Stomach (tissue), 4 donors: ENCODE measurements around the gene ZNF324B.

ENCODE experiments used
- POLR2A ChIP-seq, 4 donors: fragments of 450-650 bp; IDR thresholded peaks; one replicate each; pipeline ENCODE4 v1.6.1; 2016; ENCODE audit warnings: antibody characterized with exemption in 4 of 4, control low read depth in 2 of 4, mild to moderate bottlenecking in 1 of 4, moderate library complexity in 1 of 4
- TF ChIP-seq, protein P1 (sequence below), 7 experiments: fragments of 450-650 bp in 4 of 7; fragments of 200-600 bp in 3 of 7; sonication (generic) in 3 of 7; IDR thresholded peaks; one replicate each; pipeline ENCODE4 v1.5.1; 2016 to 2019; ENCODE audit warnings: antibody characterized with exemption in 7 of 7, control low read depth in 2 of 7, mild to moderate bottlenecking in 1 of 7

- no peak for TF ChIP-seq POLR2A (IDR thresholded peaks at IDR 0.05)
- TF ChIP-seq, protein P1, sequence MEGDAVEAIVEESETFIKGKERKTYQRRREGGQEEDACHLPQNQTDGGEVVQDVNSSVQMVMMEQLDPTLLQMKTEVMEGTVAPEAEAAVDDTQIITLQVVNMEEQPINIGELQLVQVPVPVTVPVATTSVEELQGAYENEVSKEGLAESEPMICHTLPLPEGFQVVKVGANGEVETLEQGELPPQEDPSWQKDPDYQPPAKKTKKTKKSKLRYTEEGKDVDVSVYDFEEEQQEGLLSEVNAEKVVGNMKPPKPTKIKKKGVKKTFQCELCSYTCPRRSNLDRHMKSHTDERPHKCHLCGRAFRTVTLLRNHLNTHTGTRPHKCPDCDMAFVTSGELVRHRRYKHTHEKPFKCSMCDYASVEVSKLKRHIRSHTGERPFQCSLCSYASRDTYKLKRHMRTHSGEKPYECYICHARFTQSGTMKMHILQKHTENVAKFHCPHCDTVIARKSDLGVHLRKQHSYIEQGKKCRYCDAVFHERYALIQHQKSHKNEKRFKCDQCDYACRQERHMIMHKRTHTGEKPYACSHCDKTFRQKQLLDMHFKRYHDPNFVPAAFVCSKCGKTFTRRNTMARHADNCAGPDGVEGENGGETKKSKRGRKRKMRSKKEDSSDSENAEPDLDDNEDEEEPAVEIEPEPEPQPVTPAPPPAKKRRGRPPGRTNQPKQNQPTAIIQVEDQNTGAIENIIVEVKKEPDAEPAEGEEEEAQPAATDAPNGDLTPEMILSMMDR (IDR thresholded peaks at IDR 0.05), result no peak
Measured at GRCh38 chr19:58479303-58479702, 27.9 kb downstream of the ZNF324B start.
